Neural progenitor cell (in vitro differentiated cells): Measurements from ENCODE around the gene PDE8B.

Experiments used
- EZH2 ChIP-seq: fragments of 200-600 bp; sonication (generic); IDR thresholded peaks from 2 replicates; pipeline ENCODE4 v1.6.1; 2017; ENCODE audit warnings: antibody characterized with exemption, mild to moderate bottlenecking, moderate library complexity
- TF ChIP-seq, protein P1 (sequence below): fragments of 200-600 bp; sonication (generic); IDR thresholded peaks from 2 replicates; pipeline ENCODE4 v1.5.1; 2017; ENCODE audit warnings: antibody characterized with exemption, mild to moderate bottlenecking

DNA sequence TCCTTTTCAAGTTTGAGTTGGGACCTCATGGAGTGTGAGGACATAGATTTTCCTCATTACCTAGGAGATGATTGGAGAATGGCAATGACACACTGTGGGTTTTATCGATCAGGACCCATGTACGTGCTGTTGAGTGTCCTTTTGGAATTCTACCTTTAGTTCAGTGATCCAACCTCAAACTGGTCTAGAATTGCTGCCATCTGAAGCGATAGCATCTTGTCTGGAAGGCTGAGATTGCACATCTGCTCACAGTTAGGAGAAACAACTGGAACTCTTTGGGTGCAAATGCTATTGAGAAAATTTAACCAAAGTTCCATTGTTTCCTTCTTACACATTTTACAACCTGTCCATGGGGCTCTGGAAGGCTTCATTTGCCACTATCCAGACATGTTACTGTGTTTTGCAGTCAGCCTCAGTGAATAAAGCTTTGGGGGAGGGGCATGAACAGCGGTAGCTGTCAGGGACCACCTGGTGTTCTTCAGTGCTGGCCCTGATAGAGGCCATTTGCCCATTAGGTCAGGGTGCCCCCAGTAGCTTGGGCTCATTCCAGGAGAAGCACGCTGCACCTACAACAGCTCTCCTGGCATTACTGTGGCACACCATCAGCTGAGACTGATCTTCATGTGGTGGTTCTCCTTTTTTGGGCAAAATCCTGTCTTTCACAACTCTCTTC is 123.1 kb downstream of the PDE8B start:
- TF ChIP-seq, protein P1, sequence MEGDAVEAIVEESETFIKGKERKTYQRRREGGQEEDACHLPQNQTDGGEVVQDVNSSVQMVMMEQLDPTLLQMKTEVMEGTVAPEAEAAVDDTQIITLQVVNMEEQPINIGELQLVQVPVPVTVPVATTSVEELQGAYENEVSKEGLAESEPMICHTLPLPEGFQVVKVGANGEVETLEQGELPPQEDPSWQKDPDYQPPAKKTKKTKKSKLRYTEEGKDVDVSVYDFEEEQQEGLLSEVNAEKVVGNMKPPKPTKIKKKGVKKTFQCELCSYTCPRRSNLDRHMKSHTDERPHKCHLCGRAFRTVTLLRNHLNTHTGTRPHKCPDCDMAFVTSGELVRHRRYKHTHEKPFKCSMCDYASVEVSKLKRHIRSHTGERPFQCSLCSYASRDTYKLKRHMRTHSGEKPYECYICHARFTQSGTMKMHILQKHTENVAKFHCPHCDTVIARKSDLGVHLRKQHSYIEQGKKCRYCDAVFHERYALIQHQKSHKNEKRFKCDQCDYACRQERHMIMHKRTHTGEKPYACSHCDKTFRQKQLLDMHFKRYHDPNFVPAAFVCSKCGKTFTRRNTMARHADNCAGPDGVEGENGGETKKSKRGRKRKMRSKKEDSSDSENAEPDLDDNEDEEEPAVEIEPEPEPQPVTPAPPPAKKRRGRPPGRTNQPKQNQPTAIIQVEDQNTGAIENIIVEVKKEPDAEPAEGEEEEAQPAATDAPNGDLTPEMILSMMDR = no peak
- no peak for TF ChIP-seq EZH2
